AG20443 (cell line): Measurements from ENCODE around the gene TAS1R2.
"Not testable (repeated sequence)": the region's sequence is repeated elsewhere in the genome, so short reads cannot be mapped to it uniquely, and the experiment has no call there.

Source experiments
- DNase-seq: peaks from one replicate; pipeline ENCODE4 v3.0.0; 2012; ENCODE audit warnings: low spot score, mixed read lengths

Gene TAS1R2

GRCh38 chr1:18859560-18859959 lies at the start of gene TAS1R2:
Gene TAS1R2, minus strand, starts transcription at chr1:18859660. Its CDS starts 0 bp downstream, at chr1:18859660.
- DNase-seq: no peak

DNA sequence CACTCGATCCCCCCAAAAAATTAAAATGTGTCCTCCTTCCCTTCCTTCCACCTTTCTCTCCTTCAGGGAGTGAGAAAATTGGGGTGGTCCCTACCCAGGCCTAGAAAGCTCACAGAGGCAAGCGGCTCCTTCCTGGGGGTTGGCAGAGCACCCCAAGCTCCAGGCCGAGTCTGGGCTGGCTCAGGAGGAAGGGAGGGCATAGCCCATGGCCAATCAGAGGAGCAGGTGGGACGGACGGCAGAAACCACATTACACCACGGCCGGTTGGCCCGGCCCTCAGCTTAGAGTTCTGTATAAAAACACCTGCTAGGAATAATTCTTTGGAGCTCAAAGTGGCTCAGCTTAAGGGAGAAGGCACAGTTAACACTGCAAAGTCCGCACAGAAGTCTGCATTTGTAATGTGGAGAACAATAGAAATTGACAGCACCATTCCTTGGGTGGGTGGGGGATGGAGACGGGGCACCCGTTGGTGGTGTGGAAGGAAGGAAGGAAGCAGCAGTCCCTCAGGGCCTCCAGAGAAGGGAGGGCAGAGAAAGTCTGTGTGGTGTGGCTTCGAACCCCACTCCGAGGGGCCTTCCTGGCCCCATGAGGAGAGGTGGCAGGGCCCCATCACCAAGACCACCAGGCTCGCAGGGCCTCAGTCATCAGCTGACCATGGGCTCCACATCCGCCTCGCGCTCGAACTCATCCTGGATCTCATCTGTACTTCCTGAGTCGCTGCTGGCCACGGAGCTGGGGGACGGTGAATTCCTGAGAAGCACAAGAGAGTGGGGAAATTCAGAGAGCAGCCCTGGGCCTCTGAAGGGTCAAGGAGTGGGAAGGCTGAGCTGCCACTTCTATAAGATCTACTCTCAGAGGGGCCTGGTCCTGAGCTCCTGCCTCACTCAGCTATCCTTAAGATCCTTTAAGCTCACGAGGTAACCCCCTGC lies 48.7 kb upstream of the TAS1R2 start:
- no peak for DNase-seq

- DNase-seq: peak; percentile 72
Measured at GRCh38 chr1:18907021-18907916, 47.8 kb upstream of the TAS1R2 start.

DNA sequence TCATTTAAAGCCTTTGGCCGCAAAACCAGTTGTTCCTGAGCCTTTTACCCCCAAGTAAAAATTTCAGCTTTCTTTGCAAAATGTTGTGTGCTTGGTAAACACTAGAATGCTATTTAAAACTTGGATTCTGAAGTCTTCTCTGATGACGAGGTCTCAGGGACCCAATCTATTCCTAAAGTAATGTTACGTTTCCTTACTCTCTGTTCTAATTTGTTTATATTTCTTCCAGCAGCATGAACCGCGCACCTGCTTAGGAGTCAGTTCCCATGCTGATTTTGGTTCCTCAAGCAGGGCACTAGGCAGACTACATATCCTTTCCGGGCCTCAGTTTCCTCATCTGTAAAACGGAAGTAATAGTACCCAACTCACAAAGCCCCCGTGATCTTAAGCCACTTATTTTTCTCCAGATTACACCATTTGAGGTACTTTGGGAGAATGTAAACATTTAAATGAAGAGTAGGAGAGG lies 43.9 kb upstream of the TAS1R2 start:
- no peak for DNase-seq

- peak; percentile 99 for DNase-seq
Measured at GRCh38 chr1:18902523-18903290, 43.2 kb upstream of the TAS1R2 start, which contains the start of gene ALDH4A1. Gene ALDH4A1, minus strand, starts transcription at chr1:18902555. Its CDS starts 32 bp downstream, at chr1:18902523.

DNA sequence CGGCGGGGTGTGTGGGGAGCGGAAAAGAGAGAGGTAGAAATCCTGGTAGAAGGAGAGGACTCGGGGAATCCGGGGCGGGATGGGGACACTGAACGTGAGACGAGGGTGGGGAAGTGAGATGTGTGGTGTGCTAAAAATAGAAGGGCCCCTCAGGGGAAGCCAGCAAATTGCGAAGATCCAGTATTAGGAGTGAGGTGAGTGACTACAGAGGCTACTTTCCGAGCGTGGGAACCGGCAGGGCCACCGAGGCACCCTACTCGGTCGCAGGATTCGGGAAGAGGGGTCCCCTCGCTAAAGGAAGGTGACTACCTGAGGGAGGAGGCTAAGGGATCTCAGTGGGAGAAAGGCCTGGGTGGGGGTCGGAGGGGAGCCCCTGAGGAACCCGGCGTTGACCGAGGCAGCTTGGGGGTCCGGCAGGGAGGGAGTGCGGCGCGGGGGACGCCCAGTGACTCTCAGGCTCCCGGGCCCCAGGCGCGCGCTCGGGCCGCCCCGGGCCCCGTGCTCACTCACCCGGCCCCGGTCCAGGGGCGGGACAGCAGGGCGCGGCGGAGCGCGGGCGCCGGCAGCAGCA lies 42.6 kb upstream of the TAS1R2 start:
- DNase-seq: peak; percentile 45

- no peak for DNase-seq
Measured at GRCh38 chr1:18901147-18901951, 41.9 kb upstream of the TAS1R2 start.

DNA sequence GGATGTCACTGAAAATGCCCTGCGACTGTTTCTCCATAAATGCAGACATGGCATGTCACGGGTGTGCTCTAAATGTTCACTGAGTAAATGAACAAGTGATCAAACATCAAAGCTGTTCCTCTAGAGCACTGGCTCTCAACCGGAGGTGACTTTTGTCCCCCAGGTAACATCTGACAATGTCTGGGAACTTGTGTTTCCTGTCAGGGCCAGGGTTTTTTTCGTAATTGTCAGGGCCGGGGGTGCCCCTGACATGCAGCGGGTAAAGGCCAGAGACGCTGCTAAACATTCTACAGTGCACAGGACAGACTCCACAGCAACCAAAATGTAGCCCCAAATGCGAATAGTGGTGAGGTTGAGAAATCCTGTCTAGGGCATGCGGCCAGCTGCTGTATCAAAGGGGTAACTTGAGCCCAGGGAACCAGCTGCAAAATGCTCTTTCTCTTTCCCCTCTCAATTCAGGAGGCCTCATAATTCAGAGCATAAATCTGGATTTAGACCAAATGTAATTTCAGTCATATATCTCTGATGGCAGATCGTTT lies 40.9 kb upstream of the TAS1R2 start:
- no peak for DNase-seq

- DNase-seq: no peak
Measured at GRCh38 chr1:18899363-18900049, 40.0 kb upstream of the TAS1R2 start.

DNA sequence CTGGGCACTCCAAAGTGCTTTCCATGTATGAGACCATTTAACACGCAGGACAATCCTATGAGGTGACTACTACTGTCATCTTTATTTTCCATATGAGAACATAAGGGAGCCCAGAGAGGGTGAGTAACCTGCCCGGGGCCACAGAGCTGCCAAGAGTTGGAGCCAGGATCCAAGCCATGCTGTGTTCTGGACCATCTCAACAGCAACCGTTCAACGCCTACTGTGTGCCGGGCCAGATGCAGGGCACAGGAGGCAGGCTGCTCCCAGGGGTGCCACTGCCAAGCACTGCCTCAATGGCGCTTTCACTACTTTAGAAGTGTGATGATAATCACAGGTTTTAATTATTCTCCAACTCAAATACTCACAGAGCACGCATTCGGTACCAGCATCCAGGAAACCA lies 39.1 kb upstream of the TAS1R2 start:
- no peak for DNase-seq

DNA sequence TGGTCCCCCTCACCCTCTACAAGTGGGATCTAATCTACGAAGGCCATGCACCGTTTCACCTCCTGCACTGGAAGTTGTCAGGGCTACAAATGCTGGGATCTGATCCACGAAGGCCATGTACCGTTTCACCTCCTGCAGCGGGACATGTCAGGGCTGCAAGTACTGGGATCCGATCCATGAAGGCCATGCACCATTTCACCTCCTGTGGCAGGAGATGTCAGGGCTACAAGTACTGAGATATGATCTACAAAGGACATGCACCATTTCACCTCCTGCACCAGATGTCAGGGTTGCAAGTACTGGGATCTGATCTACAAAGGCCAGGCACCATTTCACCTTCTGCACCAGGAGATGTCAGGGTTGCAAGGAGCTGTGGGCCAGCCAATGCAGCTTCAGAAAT lies 35.9 kb upstream of the TAS1R2 start:
- DNase-seq: no peak

DNA sequence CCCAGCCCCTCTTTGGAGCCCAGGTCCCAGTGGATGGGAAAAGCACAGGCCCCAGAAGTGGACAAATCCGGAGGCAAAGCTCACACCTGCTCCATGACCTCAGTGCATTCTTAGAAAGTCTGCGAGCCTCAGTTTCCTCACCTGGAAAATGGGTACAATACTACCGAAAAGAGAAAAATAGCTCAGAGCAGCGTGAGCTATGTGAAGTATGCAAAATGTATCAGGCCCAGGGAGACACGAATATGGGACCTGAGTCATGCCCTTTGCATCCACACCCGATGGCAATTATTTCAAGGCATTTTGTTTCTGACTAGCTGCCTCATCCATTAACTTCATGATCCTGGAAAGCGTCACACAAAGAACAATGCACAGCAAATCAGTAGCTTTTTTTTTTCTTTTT lies 33.7 kb upstream of the TAS1R2 start:
- DNase-seq: no peak

DNA sequence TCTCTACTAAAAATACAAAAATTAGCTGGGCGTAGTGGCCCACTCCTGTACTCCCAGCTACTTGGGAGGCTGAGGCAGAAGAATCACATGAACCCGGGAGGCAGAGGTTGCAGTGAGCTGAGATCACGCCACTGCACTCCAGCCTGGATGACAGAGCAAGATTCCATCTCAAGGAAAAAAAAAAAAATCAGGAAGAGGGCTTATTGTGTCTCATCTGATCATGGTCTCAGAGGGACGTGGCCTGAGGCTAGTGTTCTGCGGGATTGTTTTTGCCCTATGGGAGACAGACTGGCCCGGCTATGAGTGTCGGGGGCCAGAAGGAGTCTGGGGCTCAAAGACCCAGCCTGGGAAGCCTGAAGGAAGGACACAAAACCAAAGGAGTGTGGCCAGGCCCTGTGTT lies 32.4 kb upstream of the TAS1R2 start:
- DNase-seq: not testable (repeated sequence)

- no peak for DNase-seq
Measured at GRCh38 chr1:18891426-18891780, 31.9 kb upstream of the TAS1R2 start.

DNA sequence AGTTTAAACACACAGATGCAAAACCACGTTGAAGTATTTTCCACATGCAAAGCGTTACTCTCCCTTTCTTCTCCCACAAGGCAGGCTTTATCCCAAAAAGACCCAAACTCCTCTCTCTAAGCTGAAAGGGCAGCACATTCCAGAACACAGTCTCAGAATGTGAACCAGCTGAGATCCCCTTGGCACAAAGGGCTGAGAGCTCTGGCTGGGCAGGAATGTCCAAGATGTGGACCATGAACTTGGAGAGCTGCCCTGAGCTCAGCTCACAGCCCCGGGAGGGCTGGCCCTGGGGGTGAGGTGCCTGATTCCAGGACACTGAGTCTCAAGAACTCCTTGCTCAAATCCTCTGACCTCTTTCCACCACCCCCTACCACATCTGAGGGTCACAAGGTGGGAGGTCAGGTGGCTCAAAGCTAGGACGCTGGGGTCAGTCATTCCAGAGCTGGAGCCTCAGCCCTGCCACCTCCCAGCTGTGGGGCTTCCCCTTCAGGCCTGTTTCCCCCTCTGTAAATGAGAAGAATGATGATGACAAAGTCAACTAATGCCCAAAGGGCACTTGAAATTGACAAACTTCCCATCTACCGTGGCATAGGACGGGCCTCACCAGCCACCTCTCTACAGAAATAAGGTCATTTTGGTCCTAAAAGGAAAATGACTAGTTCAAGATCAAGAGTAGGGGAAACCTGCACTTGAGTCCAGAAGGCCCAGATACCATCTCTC lies 31.4 kb upstream of the TAS1R2 start:
- peak; percentile 84 for DNase-seq

- peak; percentile 81 for DNase-seq
Measured at GRCh38 chr1:18886003-18886335, 26.5 kb upstream of the TAS1R2 start.

DNA sequence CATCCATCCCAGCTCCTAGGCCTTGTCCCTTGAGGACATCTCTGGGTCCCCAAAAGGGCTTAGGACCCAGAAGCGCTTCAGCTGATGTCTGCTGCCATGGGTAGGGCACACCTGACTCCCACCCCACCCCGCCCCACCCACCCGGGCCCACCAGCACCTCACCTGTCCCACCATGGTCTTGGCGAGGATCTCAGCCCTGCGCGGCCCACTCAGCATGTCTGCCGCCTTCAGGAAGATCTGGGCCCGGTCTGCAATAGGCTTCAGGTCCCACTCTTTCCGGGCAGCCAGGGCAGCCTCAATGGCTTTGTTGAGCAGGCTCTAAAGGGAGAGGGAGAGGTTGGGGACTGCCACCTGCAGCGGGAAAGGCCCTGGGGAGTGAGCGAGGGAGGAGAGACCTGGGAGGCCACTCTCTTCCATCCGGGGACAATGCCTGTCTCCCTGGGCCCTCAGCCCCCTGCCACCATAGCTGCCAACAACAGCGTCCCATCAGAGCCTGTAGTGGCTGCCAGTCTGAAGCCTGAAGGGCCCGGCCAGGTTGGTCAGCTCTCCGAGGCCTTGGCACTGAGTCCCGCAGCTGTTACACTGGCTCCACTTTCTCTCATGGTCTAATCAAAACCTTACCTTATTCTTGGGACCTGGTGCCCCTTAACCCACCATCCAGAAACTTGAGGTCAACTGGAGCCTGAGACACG lies 26.0 kb upstream of the TAS1R2 start:
- DNase-seq: no peak

DNA sequence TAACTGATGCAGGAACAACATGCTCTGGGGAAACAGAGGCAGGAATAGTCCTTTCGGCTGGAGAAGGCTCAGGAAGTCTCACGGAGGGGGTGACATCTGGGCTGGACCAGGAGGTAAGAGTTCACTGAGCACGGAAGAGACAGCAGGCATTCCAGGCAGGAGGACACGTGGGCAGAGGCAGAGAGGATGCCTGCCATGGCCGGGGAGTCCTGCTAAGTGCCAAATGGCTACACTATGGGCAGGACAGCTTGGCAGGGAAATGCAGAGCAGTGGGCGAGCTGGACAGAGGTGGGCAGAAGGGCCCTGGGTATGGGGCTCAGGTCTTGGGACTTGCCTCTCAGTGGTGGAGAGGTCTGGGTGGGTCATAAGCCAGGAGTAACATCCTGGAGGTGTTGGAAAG lies 25.3 kb upstream of the TAS1R2 start:
- no peak for DNase-seq

DNA sequence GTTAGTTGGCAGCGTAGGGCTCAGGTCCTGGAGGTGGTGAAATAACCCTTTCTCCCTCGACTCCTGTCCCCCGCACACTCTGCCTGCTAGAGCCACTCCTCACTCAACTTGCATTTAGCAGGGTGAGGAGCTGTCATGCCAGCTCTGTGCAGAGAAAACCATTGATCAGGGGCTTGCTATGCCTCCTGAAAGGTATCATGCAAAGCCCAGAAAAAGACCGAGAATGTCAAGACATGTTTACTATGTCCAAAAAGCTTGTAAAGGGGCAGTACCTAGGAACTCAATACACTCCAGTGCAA lies 24.9 kb upstream of the TAS1R2 start:
- no peak for DNase-seq
